SK-N-SH (cell line): ENCODE measurements around the gene ADAMTS2. TPM values are rescaled to one million over a fixed set of nuclear protein-coding genes. Genes with fewer than 3 reads are reported as not detected.

Experiments used
- CTCF ChIA-PET: fragments of 300-600, 350-600 bp; formaldehyde crosslinking; extraction: SDS; loops from one replicate; lab custom pipeline; 2021; lab: Yijun Ruan, JAX
- POLR2A ChIA-PET: fragments of 350-600 bp; sonication (Branson Sonifier 250); formaldehyde crosslinking; extraction: SDS; loops from one replicate; lab custom pipeline; 2020; ENCODE audit warnings: antibody characterized with exemption, inconsistent platforms; lab: Yijun Ruan, JAX
- DNase-seq: peaks from one replicate; pipeline ENCODE4 v3.0.0; 2012
- H2AFZ ChIP-seq: fragments of 200-600 bp; sonication (generic); 2 replicates; pipeline ENCODE4 v1.8.1; 2016; ENCODE audit warnings: antibody characterized with exemption, mild to moderate bottlenecking, low read depth
- H3F3A ChIP-seq: fragments of 200-600 bp; sonication (generic); replicated peaks from 2 replicates; pipeline ENCODE3; 2016; ENCODE audit warnings: antibody characterized with exemption, mild to moderate bottlenecking; ENCODE audit not compliant: insufficient read depth
- H3K27ac ChIP-seq, 2 experiments: fragments of 200-500 bp in 1 of 2; fragments of 200-600 bp in 1 of 2; sonication (Bioruptor generic) in 1 of 2; sonication (generic), shearing (Covaris generic) in 1 of 2; 2 replicates each; pipeline versions ENCODE4 v1.5.1 to v1.6.1; 2014 to 2016; ENCODE audit warnings: low read depth in 2 of 2, inconsistent platforms in 1 of 2, low read length in 1 of 2, mild to moderate bottlenecking in 1 of 2, mixed read lengths in 1 of 2
- H3K27me3 ChIP-seq: fragments of 200-600 bp; sonication (generic), shearing (Covaris generic); 2 replicates; pipeline ENCODE4 v1.6.1; 2016; ENCODE audit warnings: mixed run types; ENCODE audit not compliant: insufficient read depth
- H3K36me3 ChIP-seq, 2 experiments: fragments of 200-500 bp in 1 of 2; fragments of 200-600 bp in 1 of 2; sonication (Bioruptor generic) in 1 of 2; sonication (generic) in 1 of 2; replicated peaks in 1 of 2; 2 replicates each; pipeline versions ENCODE3 to v1.5.1; 2014 to 2016; ENCODE audit warnings: low read length in 1 of 2, mild to moderate bottlenecking in 1 of 2; ENCODE audit not compliant: insufficient read depth in 2 of 2, control insufficient read depth in 1 of 2
- H3K4me1 ChIP-seq, 2 experiments: fragments of 200-500 bp in 1 of 2; fragments of 200-600 bp in 1 of 2; sonication (Bioruptor generic) in 1 of 2; sonication (generic), shearing (Covaris generic) in 1 of 2; 2 replicates each; pipeline versions ENCODE4 v1.5.1 to v1.6.1; 2014 to 2016; ENCODE audit warnings: low read depth in 1 of 2, low read length in 1 of 2, mixed run types in 1 of 2; ENCODE audit not compliant: insufficient read depth in 2 of 2, control insufficient read depth in 1 of 2
- H3K4me2 ChIP-seq: fragments of 200-600 bp; sonication (generic), shearing (Covaris generic); 2 replicates; pipeline ENCODE4 v1.6.1; 2017; ENCODE audit warnings: mixed run types
- H3K4me3 ChIP-seq, 2 experiments: fragments of 200-500 bp in 1 of 2; fragments of 200-600 bp in 1 of 2; sonication (Bioruptor generic) in 1 of 2; sonication (generic), shearing (Covaris generic) in 1 of 2; 2 replicates each; pipeline versions ENCODE4 v1.5.1 to v1.8.1; 2014 to 2016; ENCODE audit warnings: low read depth in 2 of 2, inconsistent platforms in 1 of 2, low read length in 1 of 2, mild to moderate bottlenecking in 1 of 2, mixed read lengths in 1 of 2, moderate library complexity in 1 of 2
- H3K79me2 ChIP-seq: fragments of 200-600 bp; sonication (generic); 2 replicates; pipeline ENCODE4 v1.8.1; 2017; ENCODE audit warnings: mild to moderate bottlenecking; ENCODE audit not compliant: insufficient read depth
- H3K9ac ChIP-seq: fragments of 200-600 bp; sonication (generic); 2 replicates; pipeline ENCODE4 v1.6.1; 2017; ENCODE audit warnings: mixed run types
- H3K9me2 ChIP-seq: fragments of 200-600 bp; sonication (generic); 2 replicates; pipeline ENCODE4 v1.6.1; 2017; ENCODE audit warnings: mixed run types
- H3K9me3 ChIP-seq: fragments of 200-600 bp; sonication (generic); 2 replicates; pipeline ENCODE4 v1.6.1; 2017; ENCODE audit warnings: mixed run types, mild to moderate bottlenecking, moderate library complexity
- H4K20me1 ChIP-seq: fragments of 200-600 bp; sonication (generic); 2 replicates; pipeline ENCODE4 v1.6.1; 2017; ENCODE audit warnings: mild to moderate bottlenecking, mixed run types; ENCODE audit not compliant: insufficient read depth
- CHD2 ChIP-seq: fragments of 150-350 bp; IDR thresholded peaks from 2 replicates; pipeline ENCODE4 v1.6.1; 2018; ENCODE audit warnings: low read length; ENCODE audit not compliant: partially characterized antibody
- EP300 ChIP-seq, 2 experiments: IDR thresholded peaks; 2 replicates each; pipeline versions ENCODE4 v1.4.0 to v1.6.1; 2012; ENCODE audit warnings: borderline replicate concordance in 1 of 2, low read depth in 1 of 2, low read length in 1 of 2
- EZH2phosphoT487 ChIP-seq: fragments of 200-600 bp; sonication (generic); IDR thresholded peaks from 2 replicates; pipeline ENCODE4 v1.6.1; 2017; ENCODE audit warnings: low read depth, mixed run types, mild to moderate bottlenecking, antibody characterized with exemption, moderate library complexity, borderline replicate concordance
- FOSL2 ChIP-seq: IDR thresholded peaks from 2 replicates; pipeline ENCODE4 v1.4.0; 2012; ENCODE audit warnings: low read depth, mild to moderate bottlenecking, moderate library complexity, borderline replicate concordance
- FOXJ3 ChIP-seq: sonication (generic); formaldehyde crosslinking; IDR thresholded peaks from 2 replicates; pipeline ENCODE4 v1.5.1; 2020; ENCODE audit warnings: mild to moderate bottlenecking, missing genetic modification reagents
- FOXM1 ChIP-seq: IDR thresholded peaks from 2 replicates; pipeline ENCODE4 v1.4.0; 2012; ENCODE audit warnings: low read depth, mild to moderate bottlenecking
- MAX ChIP-seq: IDR thresholded peaks from 2 replicates; pipeline ENCODE4 v1.4.0; 2012; ENCODE audit warnings: low read depth
- NRF1 ChIP-seq: IDR thresholded peaks from 2 replicates; pipeline ENCODE4 v1.6.1; 2012; ENCODE audit warnings: low read depth, mild to moderate bottlenecking, low read length
- PBX3 ChIP-seq: IDR thresholded peaks from 2 replicates; pipeline ENCODE4; 2012
- POLR2AphosphoS5 ChIP-seq: IDR thresholded peaks from 2 replicates; pipeline ENCODE4 v1.6.1; 2012; ENCODE audit warnings: low read depth, low read length
- RXRA ChIP-seq: IDR thresholded peaks from 2 replicates; pipeline ENCODE4 v1.4.0; 2012; ENCODE audit warnings: low read depth, mild to moderate bottlenecking, borderline replicate concordance
- TAF1 ChIP-seq: IDR thresholded peaks from 2 replicates; pipeline ENCODE4 v1.6.1; 2012; ENCODE audit warnings: low read depth, mild to moderate bottlenecking, low read length, moderate library complexity, borderline replicate concordance
- YY1 ChIP-seq: IDR thresholded peaks from 2 replicates; pipeline ENCODE4 v1.4.0; 2012; ENCODE audit warnings: low read depth, mild to moderate bottlenecking
- WGBS: methylation state at CpG from one replicate; pipeline ENCODE4 v1.1.6; 2017; ENCODE audit warnings: low lambda C conversion rate; 5-methylcytosine and 5-hydroxymethylcytosine counted together
- polyA plus RNA-seq, 3 experiments: library from polyadenylated mRNA; depleted of rRNA; stranded (reverse); fragments of >200 nt; gene quantifications; 2 replicates each; pipeline ENCODE4 v1.2.3, GENCODE V29; 2012

ADAMTS2 gene
- polyA plus RNA-seq, 1 of the 3 experiments (the other 2 are of a cell fraction) = 0.12 TPM

GRCh38 chr5:179184521-179185050 lies 160.7 kb downstream of the ADAMTS2 start:
- DNase-seq = no peak

GRCh38 chr5:179183481-179183880 lies 161.8 kb downstream of the ADAMTS2 start:
- CTCF ChIA-PET = interaction anchor here (0.9 to 3.6 kb wide), 2 partner anchors 16 to 78 kb away, joined by 3 to 22 read pairs; no protein-coding TSS in a partner anchor
- H3K9ac ChIP-seq = no peak overlapping the region
- no peak overlapping the region for H3K4me3 ChIP-seq
- H3K36me3 ChIP-seq = no peaks in the 10 kb centered on the region
- no peaks in the 10 kb centered on the region for H3K9me2 ChIP-seq
- no peaks in the 10 kb centered on the region for H3F3A ChIP-seq
- DNase-seq = no peak
- H3K79me2 ChIP-seq = no peaks in the 10 kb centered on the region
- no peak for TF ChIP-seq TAF1
- TF ChIP-seq CHD2 = no peak
- no peak for TF ChIP-seq FOXJ3 (CRISPR knock-in tag)
- no peak for TF ChIP-seq YY1
- no peak for TF ChIP-seq MAX
- no peak for TF ChIP-seq PBX3
- no peaks in the 10 kb centered on the region for H3K27me3 ChIP-seq
- H3K4me1 ChIP-seq = peaks cover 0 to 28% of the 10 kb centered on the region in 2 experiments; a peak in 1 of 4 replicates
- H3K4me2 ChIP-seq = no peak overlapping the region
- POLR2A ChIA-PET = no interaction called here
- H3K9me3 ChIP-seq = no peaks in the 10 kb centered on the region
- H3K27ac ChIP-seq = no peak overlapping the region
- H2AFZ ChIP-seq = no peak overlapping the region
- H4K20me1 ChIP-seq = no peaks in the 10 kb centered on the region

More at GRCh38 chr5:179184521-179185050, 160.7 kb downstream of the ADAMTS2 start:
- no peak overlapping the region for H3K9ac ChIP-seq
- H3K27ac ChIP-seq = no peak overlapping the region; a peak in 1 of 4 replicates
- no peaks in the 10 kb centered on the region for H3K79me2 ChIP-seq
- H3K9me3 ChIP-seq = no peaks in the 10 kb centered on the region
- H4K20me1 ChIP-seq = no peaks in the 10 kb centered on the region
- no peaks in the 10 kb centered on the region for H3K9me2 ChIP-seq
- H3K4me1 ChIP-seq = peaks cover 0 to 32% of the 10 kb centered on the region in 2 experiments; a peak in 1 of 4 replicates
- H3K4me2 ChIP-seq = no peak overlapping the region
- no peaks in the 10 kb centered on the region for H3K27me3 ChIP-seq
- no peaks in the 10 kb centered on the region for H3F3A ChIP-seq
- no peaks in the 10 kb centered on the region for H3K36me3 ChIP-seq
- H2AFZ ChIP-seq = no peak overlapping the region
- POLR2A ChIA-PET = no interaction called here
- no peak overlapping the region for H3K4me3 ChIP-seq
- TF ChIP-seq RXRA (no peak), POLR2AphosphoS5 (no peak), MAX (no peak), NRF1 (no peak), FOXM1 (no peak), FOSL2 (no peak), EP300 (IDR thresholded peaks at IDR 0.05; ENCODE audit: borderline replicate concordance in 1 of 2, low read depth in 1 of 2, low read length in 1 of 2) (no peak), EZH2phosphoT487 (no peak)
- CTCF ChIA-PET = interaction anchor here (1.0 to 3.6 kb wide), 5 partner anchors 9 to 309 kb away, joined by 3 to 22 read pairs (median 3); no protein-coding TSS in a partner anchor
- 43% methylated on average over 11 of the region's 11 CpGs for WGBS
